HG02610 (cell line): Measurements from ENCODE around the gene TANC1.

Source experiments
- ATAC-seq: cut with Tn5 transposase; IDR thresholded peaks from one replicate; pipeline ENCODE4 v1.9.1; 2021; ENCODE audit warnings: mild to moderate bottlenecking, moderate library complexity; ENCODE audit not compliant: unreplicated experiment

TANC1 gene

GRCh38 chr2:159109517-159109916 lies 141.1 kb downstream of the TANC1 start:
- no peak for ATAC-seq

GRCh38 chr2:159110784-159111183 lies 142.3 kb downstream of the TANC1 start:
- ATAC-seq: no peak

GRCh38 chr2:159111346-159111927 lies 143.0 kb downstream of the TANC1 start:
- ATAC-seq: no peak

- ATAC-seq: no peak
These were observed 146.4 kb downstream of the TANC1 start for GRCh38 chr2:159114835-159115234.

- no peak for ATAC-seq
These were observed 148.5 kb downstream of the TANC1 start for GRCh38 chr2:159116922-159117321.

GRCh38 chr2:159117658-159118057 lies 149.2 kb downstream of the TANC1 start:
- ATAC-seq: no peak

- ATAC-seq: peak; percentile 91
These were observed 149.8 kb downstream of the TANC1 start for GRCh38 chr2:159118115-159118858.

- no peak for ATAC-seq
These were observed 150.5 kb downstream of the TANC1 start for GRCh38 chr2:159118859-159119500.

GRCh38 chr2:159119652-159120257 lies 151.3 kb downstream of the TANC1 start:
- ATAC-seq: no peak

- ATAC-seq: no peak
These were observed 155.3 kb downstream of the TANC1 start for GRCh38 chr2:159123786-159124185.

- no peak for ATAC-seq
These were observed 156.0 kb downstream of the TANC1 start for GRCh38 chr2:159124441-159124911.

- ATAC-seq: no peak
These were observed 156.6 kb downstream of the TANC1 start for GRCh38 chr2:159124931-159125467.

GRCh38 chr2:159125858-159126257 lies 157.4 kb downstream of the TANC1 start:
- no peak for ATAC-seq

- no peak for ATAC-seq
These were observed 158.1 kb downstream of the TANC1 start for GRCh38 chr2:159126432-159127022.

- ATAC-seq: no peak
These were observed 159.8 kb downstream of the TANC1 start for GRCh38 chr2:159128191-159128590.

- ATAC-seq: no peak
These were observed 160.8 kb downstream of the TANC1 start for GRCh38 chr2:159129269-159129668.

GRCh38 chr2:159129824-159130223 lies 161.4 kb downstream of the TANC1 start:
- ATAC-seq: no peak

GRCh38 chr2:159130302-159130701 lies 161.9 kb downstream of the TANC1 start:
- no peak for ATAC-seq

- no peak for ATAC-seq
These were observed 162.9 kb downstream of the TANC1 start for GRCh38 chr2:159131267-159131913.

- ATAC-seq: no peak
These were observed 163.5 kb downstream of the TANC1 start for GRCh38 chr2:159131914-159132281.

GRCh38 chr2:159133797-159134196 lies 165.4 kb downstream of the TANC1 start:
- ATAC-seq: no peak
